Measurements from ENCODE around the gene ADAMTSL2.

The ADAMTSL2 gene

DNA sequence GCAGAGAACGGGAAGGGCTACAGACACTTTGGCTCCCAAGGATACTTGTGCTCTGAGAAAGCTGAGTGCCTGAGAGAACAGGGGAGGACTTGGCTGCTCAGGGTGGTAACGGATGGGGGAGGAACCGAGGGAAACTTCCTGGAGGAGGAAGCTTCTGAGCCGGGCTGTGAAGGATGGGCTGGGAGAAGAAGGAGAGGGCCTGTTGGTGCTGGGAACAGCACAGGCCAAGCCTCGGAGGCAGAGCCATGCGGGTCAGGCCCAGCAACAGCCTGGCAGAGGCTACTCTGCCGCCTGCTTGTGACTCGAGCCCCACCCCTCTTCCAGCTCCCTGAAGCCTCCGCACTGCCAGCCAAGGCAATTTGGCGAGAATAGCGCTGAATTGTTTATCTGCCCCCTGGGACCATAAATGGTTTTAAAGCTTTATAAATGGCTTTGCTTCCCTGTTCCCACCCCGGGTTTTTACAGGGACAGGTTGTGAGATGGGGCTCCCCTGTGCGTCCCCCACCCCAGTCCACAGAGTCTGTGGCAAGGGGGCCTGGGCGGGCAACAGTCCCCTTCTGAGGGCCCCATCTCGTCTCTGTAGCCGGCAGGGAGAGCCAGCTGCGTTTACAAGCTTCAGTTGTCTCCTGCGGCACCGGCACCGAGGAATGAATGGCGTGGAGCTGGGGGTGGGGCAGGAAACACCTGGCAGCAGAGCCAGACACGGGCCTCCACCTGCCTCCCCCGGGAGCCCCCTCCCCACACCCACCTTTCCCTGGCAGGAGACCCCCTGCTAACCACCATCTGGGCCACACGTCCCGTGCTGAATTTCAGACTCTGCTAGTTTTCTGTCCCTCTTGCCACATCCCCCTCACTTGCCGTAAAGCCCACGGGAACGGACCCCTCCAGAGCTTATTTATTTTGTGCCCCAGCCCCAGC lies 50.3 kb downstream of the ADAMTSL2 start:
- DNase-seq (ENCODE audit: extremely low read depth in 1 of 2, low read depth in 1 of 2): no peak

DNA sequence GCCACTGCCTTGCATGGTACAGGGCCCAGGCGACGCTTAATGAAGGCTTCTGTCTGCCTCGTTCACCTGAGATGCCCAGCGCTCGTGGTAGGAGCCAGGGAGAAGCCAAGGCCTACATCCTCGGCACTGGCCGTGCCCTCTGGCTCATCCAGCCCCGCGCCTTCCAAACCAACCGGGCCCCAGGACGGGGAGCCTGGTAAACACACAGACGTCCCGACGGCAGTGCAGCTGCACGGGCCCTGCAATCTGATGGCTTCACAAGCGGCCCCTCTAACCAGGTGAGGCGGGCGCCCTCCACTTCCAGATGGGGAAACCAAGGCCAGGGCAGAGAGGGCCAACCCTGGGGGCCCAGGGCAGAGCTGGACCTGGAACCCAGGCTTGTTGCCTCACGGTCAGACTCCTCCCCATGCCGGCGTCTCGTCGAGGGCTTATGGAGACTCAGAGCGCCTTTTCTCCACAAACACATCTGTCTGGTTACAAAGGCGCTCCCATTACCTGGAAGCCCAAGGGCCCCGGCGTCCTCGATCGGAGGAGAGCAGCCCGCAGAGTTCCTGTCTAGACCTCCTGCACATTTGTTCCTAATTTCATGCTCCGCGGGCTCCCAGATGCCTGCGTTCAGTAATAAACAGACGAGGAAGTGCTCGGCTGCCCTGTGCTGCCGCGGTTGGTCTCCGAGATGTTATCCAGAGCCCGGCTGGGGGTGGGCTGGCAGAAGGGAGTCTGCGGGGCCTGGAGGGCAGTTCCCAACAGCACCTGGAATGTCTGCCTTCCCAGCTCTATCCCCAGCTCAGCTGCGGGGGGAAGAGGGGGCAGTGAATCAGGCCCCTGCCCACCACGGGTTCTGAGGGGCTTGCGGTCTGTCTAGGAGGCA lies 51.2 kb downstream of the ADAMTSL2 start:
- no peak for DNase-seq (ENCODE audit: extremely low read depth in 1 of 2, low read depth in 1 of 2)

DNA sequence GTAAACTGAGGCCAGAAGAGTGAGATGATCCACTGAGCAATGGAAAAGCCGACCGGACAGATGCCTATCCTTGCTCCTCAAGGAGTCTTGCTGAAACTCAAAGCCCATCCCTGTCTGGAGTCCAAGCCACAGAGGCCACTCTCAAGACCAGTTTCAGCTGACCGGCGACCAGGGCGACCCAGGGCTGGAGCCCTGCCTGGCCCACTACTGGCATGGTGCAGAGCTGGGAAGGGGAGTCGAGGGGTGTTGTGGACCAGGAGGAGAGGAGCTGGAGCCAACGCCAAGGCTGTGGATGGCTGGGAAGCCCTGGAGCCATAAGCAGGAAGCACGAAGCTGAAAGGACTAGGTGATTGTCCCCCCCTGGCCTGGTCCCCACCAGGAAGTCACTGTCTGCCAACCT lies 52.5 kb downstream of the ADAMTSL2 start:
- DNase-seq (ENCODE audit: extremely low read depth in 1 of 2, low read depth in 1 of 2): no peak

DNA sequence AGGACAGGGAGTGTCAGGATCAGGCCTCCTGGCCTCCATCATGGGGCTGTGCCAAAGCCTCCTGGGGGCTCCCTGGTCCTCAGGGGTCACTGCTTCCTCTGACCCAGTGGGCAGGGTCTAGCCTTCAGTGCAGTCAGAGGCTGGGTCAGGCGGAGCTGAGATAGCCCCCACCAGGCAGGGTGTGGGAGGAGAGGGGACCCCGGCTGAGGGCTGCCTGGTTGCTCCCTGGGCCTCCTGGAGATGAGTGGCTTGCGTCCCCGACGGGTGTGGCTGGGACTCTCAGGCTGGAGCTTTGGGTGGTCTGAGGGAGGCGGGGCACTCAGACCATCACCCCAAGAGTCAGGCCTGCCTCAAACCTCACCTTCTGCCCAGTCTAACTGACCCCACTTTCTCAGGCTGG lies 53.0 kb downstream of the ADAMTSL2 start:
- DNase-seq (ENCODE audit: extremely low read depth in 1 of 2, low read depth in 1 of 2): no peak

DNA sequence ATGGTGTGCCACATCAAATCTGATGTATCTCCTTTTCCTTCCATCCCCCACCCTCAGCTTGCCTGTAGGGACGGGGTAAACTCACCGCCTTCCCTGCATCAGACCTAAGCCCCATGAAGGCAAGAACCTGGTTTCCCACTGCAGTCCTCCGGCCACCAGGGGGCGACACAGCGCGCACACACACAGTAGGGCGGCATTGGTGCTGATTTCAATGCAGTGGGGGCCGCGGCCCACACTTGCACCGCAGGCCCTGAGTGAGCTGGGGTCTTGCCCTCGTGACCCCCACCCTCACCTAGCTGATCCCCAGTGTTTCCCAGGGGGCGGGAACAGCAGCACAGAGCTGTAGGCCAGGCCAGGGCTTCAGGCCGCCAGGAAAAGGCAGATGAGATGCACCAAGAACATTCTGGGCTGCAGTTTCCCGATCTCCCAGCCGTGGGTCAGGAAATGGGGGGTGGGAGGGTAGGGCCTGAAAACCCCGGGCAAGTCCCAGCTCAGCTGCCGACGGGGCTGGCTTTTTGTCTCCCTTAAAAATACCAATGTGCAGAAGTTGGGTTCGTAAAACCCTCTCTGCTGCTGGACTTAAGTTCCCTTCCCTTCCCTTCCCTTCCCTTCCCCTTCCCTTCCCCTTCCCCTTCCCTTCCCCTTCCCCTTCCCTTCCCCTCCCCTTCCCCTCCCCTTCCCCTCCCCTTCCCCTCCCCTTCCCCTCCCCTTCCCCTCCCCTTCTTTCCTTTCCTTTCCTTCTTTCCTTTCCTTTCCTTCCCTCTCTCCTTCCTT lies 55.1 kb downstream of the ADAMTSL2 start:
- DNase-seq (ENCODE audit: extremely low read depth in 1 of 2, low read depth in 1 of 2): peak in 1 of 2 donors; percentile 8

DNA sequence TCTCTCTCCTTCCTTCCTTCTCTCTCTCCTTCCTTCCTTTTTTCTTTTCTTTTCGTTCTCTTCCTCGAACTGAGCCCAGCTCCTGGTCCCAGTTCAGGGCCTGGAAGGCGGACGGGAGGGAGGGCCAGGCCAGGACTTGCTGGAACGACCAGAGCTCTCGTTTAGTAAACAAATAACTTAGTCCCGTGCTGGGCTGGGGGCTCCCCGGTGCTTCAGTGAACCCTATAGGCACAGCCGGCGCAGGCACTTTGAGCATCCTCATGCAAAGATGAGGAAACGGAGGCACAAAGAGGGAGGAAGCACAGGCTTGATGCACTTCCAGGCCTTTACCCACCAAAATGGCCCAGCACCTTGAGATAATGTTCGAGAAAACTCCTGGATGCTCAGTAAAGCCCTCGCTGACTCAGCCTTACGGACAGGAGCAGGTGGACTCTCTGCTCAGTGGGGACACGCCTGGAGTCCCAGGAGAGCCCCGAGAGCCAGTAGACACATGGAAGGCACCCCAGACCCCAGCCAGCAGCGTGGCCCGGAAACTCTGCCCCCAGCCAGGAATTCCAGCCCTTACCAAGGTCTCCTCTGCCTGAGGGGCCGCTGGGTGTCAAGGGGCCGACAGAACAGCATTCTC lies 55.8 kb downstream of the ADAMTSL2 start:
- no peak for DNase-seq (ENCODE audit: extremely low read depth in 1 of 2, low read depth in 1 of 2)

DNA sequence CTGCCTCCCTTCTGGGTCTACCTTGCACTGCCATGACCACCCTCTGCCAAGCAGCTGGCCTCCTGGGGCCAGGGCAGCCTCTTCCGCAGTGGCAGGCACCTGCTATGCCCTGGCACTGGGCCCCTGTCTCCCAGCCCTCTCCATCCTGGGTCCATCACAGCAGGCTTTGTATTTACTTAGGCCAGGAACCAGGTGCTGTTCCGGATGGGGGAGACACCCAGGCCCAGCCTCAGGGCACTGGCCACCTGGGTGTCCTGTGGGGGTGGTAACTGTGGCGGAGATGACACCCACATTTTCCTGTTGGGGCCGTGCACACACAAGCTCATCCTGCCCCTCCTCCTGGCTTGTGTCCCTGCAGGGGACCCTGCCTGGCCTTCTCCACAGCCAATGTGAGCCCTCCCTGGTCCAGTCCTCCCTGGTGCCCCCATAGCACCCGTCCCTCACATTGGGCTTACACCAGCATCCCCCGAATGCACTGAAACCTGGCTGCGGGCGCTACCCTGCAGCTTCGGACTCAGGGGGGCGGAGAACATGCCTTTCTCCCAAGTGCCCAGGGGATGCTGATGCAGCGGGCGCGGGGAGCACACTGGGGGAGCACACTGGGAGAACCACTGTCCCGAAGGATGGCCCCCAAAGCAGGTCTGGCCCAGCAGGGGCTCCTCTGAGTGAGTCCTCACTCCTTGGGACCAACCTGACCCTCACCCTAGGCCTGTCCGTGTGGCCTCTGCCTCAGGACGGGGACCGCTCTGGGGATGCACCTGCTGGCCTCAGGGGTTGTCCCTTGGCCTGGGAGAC lies 56.8 kb downstream of the ADAMTSL2 start:
- DNase-seq (ENCODE audit: extremely low read depth in 1 of 2, low read depth in 1 of 2): no peak

DNA sequence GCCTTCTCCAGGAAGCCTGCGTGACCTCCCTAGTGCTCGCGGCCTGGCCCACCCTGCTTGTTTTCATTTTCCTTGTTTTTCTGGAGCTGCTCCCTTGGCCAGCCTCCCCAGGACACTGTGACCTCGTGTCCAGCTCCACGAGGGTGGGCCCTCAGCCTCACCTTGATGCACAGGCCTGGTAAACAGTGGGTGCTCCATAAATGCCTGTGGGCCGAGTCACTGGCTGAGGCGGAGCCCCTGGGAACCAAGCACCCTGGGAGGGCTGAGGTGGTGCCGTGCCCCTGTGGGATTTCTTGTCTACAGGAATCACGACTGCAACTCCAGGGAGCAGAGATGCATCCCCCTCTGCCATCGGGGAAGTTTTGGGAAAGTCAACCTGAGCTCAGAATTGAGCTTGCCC lies 57.5 kb downstream of the ADAMTSL2 start:
- no peak for DNase-seq (ENCODE audit: extremely low read depth in 1 of 2, low read depth in 1 of 2)

DNA sequence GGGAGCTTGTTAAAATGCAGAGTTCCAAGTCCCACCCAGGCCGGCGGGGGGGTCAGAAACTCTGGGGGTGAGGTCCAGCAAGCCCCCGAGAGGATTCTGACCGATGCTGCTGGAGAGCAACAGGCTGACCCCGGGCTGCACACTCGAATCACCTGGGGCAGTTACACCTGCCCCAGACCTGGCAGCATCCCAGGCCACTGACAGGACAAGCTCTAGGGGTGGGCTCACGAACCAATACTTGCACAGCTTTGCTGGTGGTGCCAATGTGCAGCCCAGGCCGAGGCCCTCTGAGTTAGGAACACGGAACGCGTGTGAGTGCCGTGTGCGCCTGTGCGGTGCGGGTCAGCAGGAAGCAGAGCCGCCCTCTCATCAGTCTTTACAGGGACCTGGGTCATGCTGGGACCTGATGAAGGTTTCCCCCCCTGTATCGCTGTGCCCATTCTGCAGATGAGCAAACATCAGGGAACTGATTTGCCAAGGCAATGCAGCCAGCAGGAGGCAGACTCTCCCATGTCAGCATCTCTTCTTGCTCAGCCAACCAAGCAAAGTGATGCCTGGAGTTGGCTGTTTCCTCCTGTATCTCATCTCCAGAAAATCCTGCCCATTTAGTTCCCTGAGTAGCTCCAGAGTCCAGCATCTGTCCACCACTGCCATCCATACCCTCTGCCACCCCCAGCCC lies 58.4 kb downstream of the ADAMTSL2 start:
- no peak for DNase-seq (ENCODE audit: extremely low read depth in 1 of 2, low read depth in 1 of 2)

DNA sequence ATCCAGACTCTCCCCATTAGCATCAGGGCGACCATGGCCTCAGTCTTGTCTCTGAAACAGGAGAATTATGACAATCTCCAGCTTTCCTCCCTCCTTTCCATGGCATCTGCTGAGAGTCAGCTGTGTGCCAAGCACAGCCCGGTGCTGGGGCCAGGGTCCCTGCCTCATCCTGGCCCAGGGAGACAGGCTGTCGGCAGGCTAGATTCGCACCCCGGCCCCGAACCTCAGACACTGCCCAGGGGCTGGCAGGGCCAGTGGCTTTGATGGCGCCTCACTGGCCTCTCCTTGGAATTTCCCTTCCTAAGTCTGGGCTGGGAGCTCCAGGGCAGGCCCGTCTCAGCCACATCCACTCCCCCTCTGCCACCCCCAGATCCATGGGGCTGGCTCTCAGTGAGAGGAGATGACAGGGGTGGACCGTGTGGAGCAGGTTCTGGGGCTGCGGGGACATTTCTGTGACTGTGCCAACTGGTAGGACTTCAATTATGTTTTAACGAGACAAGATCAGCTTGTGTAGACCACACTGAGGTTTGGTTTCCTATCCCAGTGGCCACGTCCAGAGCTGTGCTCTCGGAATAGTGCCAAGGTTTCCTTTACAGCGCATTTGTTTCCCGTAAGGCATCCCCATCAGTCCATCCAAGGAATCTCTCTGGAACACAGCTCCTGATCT lies 59.2 kb downstream of the ADAMTSL2 start:
- DNase-seq (ENCODE audit: extremely low read depth in 1 of 2, low read depth in 1 of 2): no peak

DNA sequence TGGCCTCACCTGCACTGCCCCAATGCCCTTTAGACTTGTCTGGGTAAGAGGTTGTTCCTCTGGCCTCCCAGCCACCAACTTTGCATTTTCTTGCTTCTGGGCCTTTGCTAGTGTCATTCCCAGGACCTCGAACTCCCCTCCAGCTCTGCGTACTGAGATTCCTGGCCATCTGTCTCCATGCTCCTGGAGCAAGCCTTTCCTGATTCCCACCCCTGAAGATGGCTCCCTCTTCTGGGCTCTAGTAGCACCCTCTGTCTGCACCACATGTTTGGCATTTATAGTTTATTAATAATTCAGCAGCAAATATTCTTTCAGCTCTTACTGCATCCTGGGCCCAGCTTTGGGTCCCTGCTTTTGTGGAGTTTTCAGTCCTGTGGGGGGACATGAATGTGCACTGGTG lies 59.8 kb downstream of the ADAMTSL2 start:
- no peak for DNase-seq (ENCODE audit: extremely low read depth in 1 of 2, low read depth in 1 of 2)

DNA sequence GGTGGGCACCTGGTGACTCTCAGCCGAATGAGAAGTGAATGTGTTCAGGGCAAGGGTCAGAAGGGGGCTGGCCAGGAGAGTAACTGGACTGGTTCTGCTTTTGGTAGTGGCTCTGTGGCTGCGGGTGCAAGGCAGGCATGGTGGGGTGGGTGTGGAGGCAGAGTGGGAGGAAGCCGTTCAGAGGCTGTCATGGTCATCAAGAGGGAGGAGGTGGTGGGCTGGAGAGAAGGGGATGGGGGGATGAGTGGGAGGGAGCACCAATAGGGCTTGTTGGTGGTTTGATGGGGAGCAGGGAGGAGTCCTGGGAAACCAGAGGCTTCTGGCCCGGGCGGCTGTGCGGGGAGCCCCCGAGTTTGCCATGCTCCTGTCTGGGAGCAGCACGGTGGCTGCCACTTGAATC lies 61.4 kb downstream of the ADAMTSL2 start:
- no peak for DNase-seq (ENCODE audit: extremely low read depth in 1 of 2, low read depth in 1 of 2)

DNA sequence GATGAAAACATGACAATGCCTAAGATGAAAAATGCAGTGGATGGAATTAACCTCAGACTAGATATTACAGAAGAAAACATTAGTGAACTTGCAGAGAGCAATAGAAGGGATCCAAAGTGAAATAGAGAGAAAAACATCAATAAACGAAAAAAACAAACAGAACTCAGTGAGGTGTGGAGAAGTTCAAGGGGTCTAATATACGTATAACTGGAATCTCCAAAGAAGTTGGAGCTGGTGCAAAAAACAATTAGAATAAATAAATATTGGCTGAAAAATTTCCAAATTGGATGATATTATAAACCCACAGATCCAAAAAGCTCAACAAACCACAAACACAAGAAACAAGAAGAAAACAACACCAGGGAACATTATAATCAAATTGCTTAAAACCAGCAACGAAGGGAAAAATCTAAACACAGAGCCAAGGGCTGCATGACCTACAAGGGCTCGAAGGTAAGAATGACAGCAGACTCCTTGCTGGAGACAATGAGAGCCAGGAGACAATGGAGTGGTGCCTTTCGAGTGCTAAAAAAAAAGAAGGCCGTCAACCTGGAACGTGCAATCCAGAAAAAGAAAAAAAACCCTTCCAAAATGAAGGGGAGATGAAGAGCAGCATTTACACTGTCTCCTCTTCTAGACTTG lies 62.9 kb downstream of the ADAMTSL2 start:
- DNase-seq (ENCODE audit: extremely low read depth in 1 of 2, low read depth in 1 of 2): no peak

DNA sequence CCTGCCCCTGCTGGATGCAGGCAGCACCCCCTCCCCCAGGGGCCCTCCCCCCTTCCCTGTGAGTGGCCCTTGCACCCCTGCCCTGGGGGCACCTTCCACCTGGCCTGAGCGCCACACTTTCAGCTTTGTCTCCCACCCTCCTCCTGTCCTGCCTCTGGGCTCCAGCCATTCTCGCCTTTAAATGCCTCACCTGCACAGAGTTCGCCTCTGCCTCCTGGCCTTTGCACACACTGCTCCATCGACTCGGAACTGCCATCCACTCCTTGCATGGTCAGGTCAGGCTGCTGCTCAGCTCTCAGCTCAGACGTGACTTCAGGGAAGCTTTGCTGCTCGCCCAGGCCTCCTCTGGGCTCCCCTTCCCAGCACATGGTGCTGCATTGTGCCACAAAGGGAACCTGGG lies 64.5 kb downstream of the ADAMTSL2 start:
- no peak for DNase-seq (ENCODE audit: extremely low read depth in 1 of 2, low read depth in 1 of 2)

DNA sequence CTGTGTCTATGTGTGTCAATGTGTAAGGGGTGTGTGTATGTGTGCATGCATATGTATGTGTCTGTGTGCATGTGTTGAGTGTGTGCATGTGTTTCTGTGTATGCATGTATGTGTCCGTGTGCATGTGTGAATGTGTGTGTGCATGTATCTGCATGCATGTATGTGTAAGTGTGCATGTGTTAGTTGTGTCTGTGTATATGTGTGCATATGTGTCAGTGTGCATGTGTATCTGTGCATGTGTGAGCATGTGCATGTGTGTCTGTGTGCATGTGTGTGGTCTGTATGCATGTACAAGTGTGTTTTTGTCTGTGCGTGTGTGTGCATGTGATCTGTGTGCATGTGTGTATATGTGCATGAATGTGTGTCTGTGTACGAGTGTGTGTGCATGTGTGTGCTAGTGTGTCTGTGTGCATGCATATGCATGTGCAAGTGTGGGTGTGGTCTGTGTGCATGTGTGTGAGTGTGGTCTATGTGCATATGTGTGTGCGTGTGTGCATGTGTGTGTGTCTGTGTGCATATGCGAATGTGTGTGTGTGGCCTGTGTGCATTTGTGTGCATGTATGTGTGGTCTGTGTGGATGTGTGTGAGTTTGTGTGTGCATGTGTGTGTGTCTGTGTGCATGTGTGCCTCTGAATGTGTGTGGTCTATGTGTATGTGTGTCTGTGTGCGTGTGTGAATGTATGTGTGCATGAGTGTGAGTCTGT lies 65.1 kb downstream of the ADAMTSL2 start:
- DNase-seq (ENCODE audit: extremely low read depth in 1 of 2, low read depth in 1 of 2): no peak

DNA sequence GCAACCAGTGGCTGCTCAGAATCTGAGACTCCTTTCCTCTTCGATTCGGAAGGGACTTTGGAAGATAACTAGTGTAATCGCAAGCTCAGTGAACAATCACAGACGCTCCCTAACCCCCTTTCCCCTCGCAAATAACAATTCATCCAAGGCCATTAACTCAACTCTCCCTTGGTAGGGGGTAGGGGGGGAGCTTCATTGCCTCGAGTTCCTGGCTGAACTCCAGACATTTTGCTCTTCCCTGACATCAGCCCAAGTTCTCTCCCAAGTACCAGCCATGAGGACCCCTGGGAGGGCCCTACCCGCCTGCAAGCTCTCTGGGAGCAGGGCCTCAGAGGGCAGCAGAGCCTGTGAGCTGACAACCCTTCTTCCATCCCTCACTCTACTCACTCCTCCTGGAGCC lies 66.2 kb downstream of the ADAMTSL2 start:
- DNase-seq (ENCODE audit: extremely low read depth in 1 of 2, low read depth in 1 of 2): no peak

DNA sequence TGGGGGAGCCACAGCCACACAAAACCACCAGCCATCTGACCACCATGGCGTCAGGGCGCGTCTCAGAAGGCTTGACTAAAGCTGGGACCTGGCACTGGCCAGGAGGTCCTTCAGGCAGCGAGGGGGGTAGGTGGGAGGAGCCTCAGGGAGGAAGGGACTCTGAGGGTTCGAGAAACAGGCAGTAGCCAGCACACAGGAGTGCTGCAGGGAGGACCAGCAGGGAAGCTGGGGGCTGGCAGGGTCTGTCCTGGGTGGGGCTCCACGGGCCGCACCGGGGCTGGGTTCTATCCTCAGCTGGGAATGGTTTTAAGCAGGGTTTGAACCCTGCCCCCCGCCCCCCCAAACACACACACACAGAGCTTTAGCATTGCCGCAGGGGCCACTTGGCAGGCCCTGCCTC lies 67.2 kb downstream of the ADAMTSL2 start:
- no peak for DNase-seq (ENCODE audit: extremely low read depth in 1 of 2, low read depth in 1 of 2)

DNA sequence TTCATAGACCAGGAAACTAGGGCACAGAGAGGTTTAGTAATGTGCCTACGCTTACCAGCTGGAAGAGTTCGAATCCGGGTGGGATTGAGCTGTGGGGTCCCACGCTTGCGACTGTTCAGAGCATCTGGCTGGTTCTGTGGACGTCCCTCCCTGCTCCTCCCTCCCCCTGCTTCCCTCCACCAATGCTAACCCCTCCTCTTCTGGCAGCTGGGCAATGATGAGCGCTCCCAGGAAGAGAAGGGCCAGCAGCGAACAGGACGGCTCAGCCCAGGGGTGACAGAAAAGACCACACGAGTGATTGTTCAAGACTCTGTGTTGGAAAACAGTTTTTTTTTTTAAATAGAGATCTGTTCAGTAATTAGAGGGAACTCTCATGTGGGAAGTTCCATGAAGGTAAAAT lies 67.8 kb downstream of the ADAMTSL2 start:
- DNase-seq (ENCODE audit: extremely low read depth in 1 of 2, low read depth in 1 of 2): no peak
